Testis (tissue), 2 donors: Measurements from ENCODE around the gene AQP2.

Experiments
- CTCF ChIP-seq, 3 experiments: fragments of 450-650 bp in 2 of 3; fragments of 200-600 bp in 1 of 3; sonication (generic) in 1 of 3; IDR thresholded peaks; one replicate each; pipeline ENCODE4 v1.5.1; 2016 to 2019; ENCODE audit warnings: antibody characterized with exemption in 3 of 3, mild to moderate bottlenecking in 2 of 3, moderate library complexity in 1 of 3
- POLR2A ChIP-seq: fragments of 450-650 bp; IDR thresholded peaks from one replicate; pipeline ENCODE4 v1.6.1; 2017; ENCODE audit warnings: antibody characterized with exemption, mild to moderate bottlenecking, moderate library complexity

GRCh38 chr12:49943625-49943960 lies 6.9 kb upstream of the AQP2 start:
- no peak for TF ChIP-seq CTCF (IDR thresholded peaks at IDR 0.05)
- TF ChIP-seq POLR2A = no peak
